ENCODE measurements around the gene XPR1.

XPR1 gene

DNA sequence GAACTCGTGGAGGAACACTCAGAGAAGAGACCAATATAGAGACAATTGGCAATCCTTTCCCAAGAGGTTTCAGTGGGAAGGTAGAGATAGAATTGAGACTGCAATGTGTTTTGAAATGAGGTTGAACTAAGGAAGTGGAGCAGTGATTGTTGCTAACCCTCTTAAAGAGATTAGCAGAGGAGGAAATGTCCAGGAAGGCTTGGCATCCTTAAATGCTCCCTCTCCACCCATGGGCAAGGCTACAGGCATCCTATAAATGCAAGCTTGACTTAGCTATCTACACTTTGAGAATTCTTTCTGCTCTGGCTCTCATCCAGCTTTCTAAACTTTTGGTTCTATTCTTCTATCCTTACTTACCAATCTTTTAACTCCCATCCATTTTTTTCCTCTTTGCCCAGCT lies 30.3 kb upstream of the XPR1 start:
- Histone ChIP-seq H3K27ac (ENCODE audit: low read length) (no peak overlapping the region), H3K4me1 (ENCODE audit: control insufficient read depth, low read depth, low read length) (peaks cover 6% of the 10 kb centered on the region), H3K36me3 (ENCODE audit: control insufficient read depth, low read depth, low read length) (no peaks in the 10 kb centered on the region), H3K9ac (ENCODE audit: low read length) (no peak overlapping the region), H3K9me3 (ENCODE audit: control insufficient read depth, low read depth, low read length) (no peaks in the 10 kb centered on the region), H3K4me3 (ENCODE audit: low read length) (no peak overlapping the region), H3K27me3 (ENCODE audit: control insufficient read depth, insufficient read depth, low read length) (no peaks in the 10 kb centered on the region)

- Histone ChIP-seq H3K27ac (ENCODE audit: low read length) (no peak overlapping the region), H3K4me1 (ENCODE audit: control insufficient read depth, low read depth, low read length) (peaks cover 6% of the 10 kb centered on the region), H3K9me3 (ENCODE audit: control insufficient read depth, low read depth, low read length) (no peaks in the 10 kb centered on the region), H3K4me3 (ENCODE audit: low read length) (no peak overlapping the region), H3K9ac (ENCODE audit: low read length) (no peak overlapping the region), H3K36me3 (ENCODE audit: control insufficient read depth, low read depth, low read length) (no peaks in the 10 kb centered on the region), H3K27me3 (ENCODE audit: control insufficient read depth, insufficient read depth, low read length) (no peaks in the 10 kb centered on the region)
Measured at GRCh38 chr1:180603223-180603849, 28.5 kb upstream of the XPR1 start.

DNA sequence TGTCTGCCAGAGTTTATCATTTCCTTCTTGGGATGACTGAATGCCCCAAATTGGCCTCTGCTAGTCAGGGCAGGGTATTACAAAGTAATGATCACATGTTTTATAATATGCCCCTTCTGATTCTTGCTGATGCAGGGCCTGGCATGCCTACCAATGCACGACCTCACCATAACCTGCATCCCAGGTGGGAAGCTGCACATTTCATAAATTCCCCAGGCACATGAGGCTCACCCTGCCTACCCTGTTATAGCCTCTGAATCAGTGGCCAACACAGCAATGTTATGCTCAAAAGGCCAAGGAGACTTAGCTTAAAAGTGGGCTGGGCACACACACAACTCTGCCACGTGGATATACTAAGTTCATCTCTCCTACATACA lies 28.0 kb upstream of the XPR1 start:
- no peaks in the 10 kb centered on the region for H3K27me3 ChIP-seq (ENCODE audit: control insufficient read depth, insufficient read depth, low read length)
- peaks cover 6% of the 10 kb centered on the region for H3K4me1 ChIP-seq (ENCODE audit: control insufficient read depth, low read depth, low read length)
- no peak overlapping the region for H3K4me3 ChIP-seq (ENCODE audit: low read length)
- no peak overlapping the region for H3K9ac ChIP-seq (ENCODE audit: low read length)
- no peaks in the 10 kb centered on the region for H3K36me3 ChIP-seq (ENCODE audit: control insufficient read depth, low read depth, low read length)
- H3K9me3 ChIP-seq (ENCODE audit: control insufficient read depth, low read depth, low read length): no peaks in the 10 kb centered on the region
- H3K27ac ChIP-seq (ENCODE audit: low read length): no peak overlapping the region

DNA sequence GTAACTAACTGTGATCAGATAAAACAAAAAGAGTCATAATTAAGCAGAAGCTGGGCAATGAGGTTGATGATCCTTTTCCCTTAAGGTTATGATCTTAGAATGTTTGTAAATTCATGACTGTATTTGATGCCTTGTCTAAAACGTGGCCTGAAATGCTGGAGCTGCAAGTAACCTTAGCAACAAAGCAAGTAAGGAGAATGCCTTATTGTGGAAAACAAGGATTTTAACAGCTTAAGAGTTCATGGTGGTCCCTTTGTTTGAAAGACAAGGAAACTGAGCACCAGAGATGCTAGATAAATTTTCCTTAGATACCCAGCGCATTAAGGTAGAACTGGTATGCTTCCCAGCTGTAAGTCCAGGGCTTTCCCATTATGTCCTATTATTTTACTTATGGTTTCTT lies 25.7 kb upstream of the XPR1 start:
- H3K27ac ChIP-seq (ENCODE audit: low read length): no peak overlapping the region
- no peaks in the 10 kb centered on the region for H3K9me3 ChIP-seq (ENCODE audit: control insufficient read depth, low read depth, low read length)
- no peak overlapping the region for H3K9ac ChIP-seq (ENCODE audit: low read length)
- no peaks in the 10 kb centered on the region for H3K27me3 ChIP-seq (ENCODE audit: control insufficient read depth, insufficient read depth, low read length)
- no peaks in the 10 kb centered on the region for H3K36me3 ChIP-seq (ENCODE audit: control insufficient read depth, low read depth, low read length)
- peaks cover 6% of the 10 kb centered on the region for H3K4me1 ChIP-seq (ENCODE audit: control insufficient read depth, low read depth, low read length)
- H3K4me3 ChIP-seq (ENCODE audit: low read length): no peak overlapping the region

DNA sequence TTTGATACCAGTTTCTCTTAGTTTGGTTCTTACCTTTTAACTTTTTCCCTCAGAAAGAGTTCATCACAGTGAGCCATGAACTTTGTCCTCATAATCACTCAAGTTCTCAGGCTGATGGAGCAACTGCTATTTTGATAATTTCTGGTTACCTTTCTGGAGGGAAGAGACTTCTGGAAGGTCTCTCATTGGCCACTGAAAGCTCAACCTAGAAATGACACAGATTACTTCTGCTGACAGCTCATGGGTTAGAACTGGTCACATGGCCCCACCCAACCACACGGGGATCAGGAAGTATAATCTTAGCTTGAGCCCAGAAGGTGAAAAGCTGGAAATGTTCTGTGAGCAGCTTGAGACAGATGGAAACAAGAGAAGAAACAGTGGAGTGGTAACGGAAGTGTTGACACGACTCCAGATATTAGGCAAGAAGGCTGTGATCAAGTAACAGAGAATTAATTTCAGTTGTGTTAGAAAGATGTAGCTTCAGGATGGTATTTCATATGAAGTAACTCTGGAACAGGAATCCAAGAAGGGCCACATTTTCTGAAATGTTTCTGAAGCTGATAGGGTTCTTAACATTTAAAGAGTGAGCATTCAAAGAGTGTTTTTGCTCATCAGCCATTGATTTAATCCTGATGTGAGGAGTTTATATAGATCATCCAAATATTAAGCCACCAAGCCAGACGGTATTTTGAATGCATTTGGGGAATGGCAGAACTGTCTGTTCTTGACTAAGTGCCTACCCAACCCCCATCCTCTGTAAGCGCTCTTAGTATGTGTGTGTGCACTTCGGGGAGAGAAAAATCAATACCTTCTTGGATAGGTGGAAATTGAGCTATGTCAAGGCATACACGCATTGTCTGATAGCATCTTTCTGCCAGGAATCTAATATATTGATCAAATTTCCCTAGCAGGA lies 21.9 kb upstream of the XPR1 start:
- Histone ChIP-seq H3K27me3 (ENCODE audit: control insufficient read depth, insufficient read depth, low read length) (no peaks in the 10 kb centered on the region), H3K27ac (ENCODE audit: low read length) (no peak overlapping the region), H3K9ac (ENCODE audit: low read length) (no peak overlapping the region), H3K4me3 (ENCODE audit: low read length) (no peak overlapping the region), H3K36me3 (ENCODE audit: control insufficient read depth, low read depth, low read length) (no peaks in the 10 kb centered on the region), H3K9me3 (ENCODE audit: control insufficient read depth, low read depth, low read length) (no peaks in the 10 kb centered on the region), H3K4me1 (ENCODE audit: control insufficient read depth, low read depth, low read length) (peaks cover 6% of the 10 kb centered on the region)

DNA sequence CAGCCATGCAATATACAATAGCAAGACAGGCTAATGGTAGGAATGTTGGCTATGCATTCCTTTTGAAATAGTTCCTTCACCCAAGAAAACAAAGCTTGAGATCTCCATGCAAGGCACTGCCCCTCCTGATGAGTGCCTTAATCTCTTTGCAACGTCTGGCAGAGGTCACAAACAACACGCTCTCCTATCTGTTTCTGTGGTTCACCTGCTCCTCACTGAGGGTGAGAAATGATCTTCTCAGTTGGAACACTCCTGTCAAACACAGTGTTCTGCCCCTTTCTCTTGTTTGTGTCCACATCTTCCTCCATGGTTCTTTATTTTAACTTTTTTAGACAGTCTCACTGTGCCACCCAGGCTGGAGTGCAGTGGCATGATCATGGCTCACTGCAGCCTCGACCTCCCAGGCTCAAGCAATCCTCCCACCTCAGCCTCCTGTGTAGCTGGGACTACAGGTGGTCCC lies 21.2 kb upstream of the XPR1 start:
- peaks cover 6% of the 10 kb centered on the region for H3K4me1 ChIP-seq (ENCODE audit: control insufficient read depth, low read depth, low read length)
- H3K36me3 ChIP-seq (ENCODE audit: control insufficient read depth, low read depth, low read length): no peaks in the 10 kb centered on the region
- H3K27me3 ChIP-seq (ENCODE audit: control insufficient read depth, insufficient read depth, low read length): no peaks in the 10 kb centered on the region
- H3K9me3 ChIP-seq (ENCODE audit: control insufficient read depth, low read depth, low read length): no peaks in the 10 kb centered on the region
- no peak overlapping the region for H3K9ac ChIP-seq (ENCODE audit: low read length)
- H3K4me3 ChIP-seq (ENCODE audit: low read length): no peak overlapping the region
- H3K27ac ChIP-seq (ENCODE audit: low read length): no peak overlapping the region

DNA sequence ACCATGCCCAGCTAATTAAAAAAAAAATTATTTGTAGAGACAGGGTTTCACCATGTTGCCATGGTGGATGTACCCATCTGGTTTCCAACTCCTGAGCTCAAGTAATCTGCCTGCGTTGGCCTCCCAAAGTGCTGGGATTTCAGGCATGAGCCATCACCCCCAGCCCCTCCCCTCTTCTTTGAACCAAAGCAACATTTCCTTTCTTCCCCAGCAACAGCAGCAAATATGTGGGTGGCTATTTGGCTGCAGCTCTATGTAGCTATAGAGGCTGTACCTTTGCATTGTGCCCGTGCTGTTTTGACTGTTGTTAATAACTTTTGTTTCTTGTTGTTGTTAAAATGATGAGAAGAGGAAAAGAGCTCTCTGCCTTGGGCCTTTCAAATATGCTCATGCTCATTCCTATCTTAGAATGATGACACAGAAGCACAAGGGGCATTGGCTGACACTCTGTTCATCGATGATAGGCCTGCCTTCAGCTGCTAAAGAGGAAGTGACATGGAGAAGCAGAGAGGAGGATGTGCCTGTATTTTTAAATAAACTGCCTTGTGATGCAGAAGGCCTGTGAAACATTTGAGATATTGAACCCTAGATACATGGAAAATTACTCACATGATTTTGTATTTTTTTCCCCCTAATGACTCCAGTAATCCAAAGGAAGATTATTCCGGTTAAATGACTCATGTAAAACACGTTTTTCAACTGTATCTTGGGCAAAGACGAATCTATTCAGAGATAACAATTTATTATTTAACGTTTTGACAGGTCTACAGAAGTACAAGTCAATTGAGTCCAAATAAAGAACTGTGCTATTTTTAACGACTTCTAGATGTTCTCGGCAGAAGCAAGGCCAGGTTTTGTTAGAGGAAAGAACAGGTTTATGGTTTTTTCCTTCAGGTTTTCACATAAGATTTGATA lies 20.5 kb upstream of the XPR1 start:
- no peak overlapping the region for H3K27ac ChIP-seq (ENCODE audit: low read length)

GRCh38 chr1:180612632-180613031 lies 19.2 kb upstream of the XPR1 start:
- Histone ChIP-seq H3K4me3 (ENCODE audit: low read length) (no peak overlapping the region), H3K9ac (ENCODE audit: low read length) (no peak overlapping the region), H3K27me3 (ENCODE audit: control insufficient read depth, insufficient read depth, low read length) (no peaks in the 10 kb centered on the region), H3K36me3 (ENCODE audit: control insufficient read depth, low read depth, low read length) (no peaks in the 10 kb centered on the region), H3K4me1 (ENCODE audit: control insufficient read depth, low read depth, low read length) (no peaks in the 10 kb centered on the region), H3K27ac (ENCODE audit: low read length) (no peak overlapping the region), H3K9me3 (ENCODE audit: control insufficient read depth, low read depth, low read length) (no peaks in the 10 kb centered on the region)

More for the DNA sequence above, 20.5 kb upstream of the XPR1 start:
- Histone ChIP-seq H3K36me3 (ENCODE audit: control insufficient read depth, low read depth, low read length) (no peaks in the 10 kb centered on the region), H3K4me3 (ENCODE audit: low read length) (no peak overlapping the region), H3K9ac (ENCODE audit: low read length) (no peak overlapping the region), H3K27me3 (ENCODE audit: control insufficient read depth, insufficient read depth, low read length) (no peaks in the 10 kb centered on the region), H3K9me3 (ENCODE audit: control insufficient read depth, low read depth, low read length) (no peaks in the 10 kb centered on the region), H3K4me1 (ENCODE audit: control insufficient read depth, low read depth, low read length) (peaks cover 2% of the 10 kb centered on the region)

DNA sequence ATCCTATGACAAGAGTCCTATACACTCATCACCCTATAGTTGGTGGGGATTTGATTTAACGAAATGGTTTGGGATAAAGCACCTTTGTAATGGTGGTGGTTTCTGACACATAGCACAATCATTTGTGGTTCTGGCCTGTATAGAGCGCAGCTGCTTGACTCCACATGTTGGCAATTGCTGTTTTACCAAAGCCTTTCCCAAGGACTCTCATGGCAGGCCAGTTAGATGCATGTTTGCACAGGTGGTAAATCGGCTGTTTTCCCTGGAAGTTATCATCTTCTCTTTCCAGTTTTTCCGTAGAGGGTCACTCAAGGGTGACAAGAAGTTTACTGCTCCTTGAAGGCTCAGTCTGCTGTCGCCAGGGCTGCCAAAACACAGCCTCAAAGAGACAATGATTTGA lies 17.1 kb upstream of the XPR1 start:
- Histone ChIP-seq H3K4me3 (ENCODE audit: low read length) (no peak overlapping the region), H3K9ac (ENCODE audit: low read length) (no peak overlapping the region), H3K9me3 (ENCODE audit: control insufficient read depth, low read depth, low read length) (no peaks in the 10 kb centered on the region), H3K27ac (ENCODE audit: low read length) (no peak overlapping the region), H3K4me1 (ENCODE audit: control insufficient read depth, low read depth, low read length) (no peaks in the 10 kb centered on the region), H3K36me3 (ENCODE audit: control insufficient read depth, low read depth, low read length) (no peaks in the 10 kb centered on the region), H3K27me3 (ENCODE audit: control insufficient read depth, insufficient read depth, low read length) (no peaks in the 10 kb centered on the region)

GRCh38 chr1:180615493-180616290 lies 16.1 kb upstream of the XPR1 start:
- Histone ChIP-seq H3K4me1 (ENCODE audit: control insufficient read depth, low read depth, low read length) (no peaks in the 10 kb centered on the region), H3K4me3 (ENCODE audit: low read length) (no peak overlapping the region), H3K9me3 (ENCODE audit: control insufficient read depth, low read depth, low read length) (no peaks in the 10 kb centered on the region), H3K27ac (ENCODE audit: low read length) (no peak overlapping the region), H3K9ac (ENCODE audit: low read length) (no peak overlapping the region), H3K36me3 (ENCODE audit: control insufficient read depth, low read depth, low read length) (no peaks in the 10 kb centered on the region), H3K27me3 (ENCODE audit: control insufficient read depth, insufficient read depth, low read length) (no peaks in the 10 kb centered on the region)

- Histone ChIP-seq H3K27ac (ENCODE audit: low read length) (no peak overlapping the region), H3K4me1 (ENCODE audit: control insufficient read depth, low read depth, low read length) (no peaks in the 10 kb centered on the region), H3K9me3 (ENCODE audit: control insufficient read depth, low read depth, low read length) (no peaks in the 10 kb centered on the region), H3K4me3 (ENCODE audit: low read length) (no peak overlapping the region), H3K9ac (ENCODE audit: low read length) (no peak overlapping the region), H3K27me3 (ENCODE audit: control insufficient read depth, insufficient read depth, low read length) (no peaks in the 10 kb centered on the region), H3K36me3 (ENCODE audit: control insufficient read depth, low read depth, low read length) (no peaks in the 10 kb centered on the region)
Measured at GRCh38 chr1:180616439-180616838, 15.4 kb upstream of the XPR1 start.
